GM11168 (cell line): ENCODE results near the gene POLR1H.

ENCODE experiments used
- in situ Hi-C: fragments of 300-500 bp; cut with MboI; formaldehyde crosslinking; loops from one replicate; pipeline ENCODE4 v1.12.0; 2022; ENCODE audit warnings: low sequenced_read_pairs; ENCODE audit not compliant: unreplicated experiment

POLR1H gene

GRCh38 chr6:30092852-30093543, 31.9 kb downstream of the POLR1H start:
- in situ Hi-C loops: no loop called here

GRCh38 chr6:30093951-30094661, 33.0 kb downstream of the POLR1H start:
- in situ Hi-C loops: no loop called here

GRCh38 chr6:30096829-30097228, 35.8 kb downstream of the POLR1H start:
- in situ Hi-C loops: no loop called here

- in situ Hi-C loops: no loop called here
These were observed 37.1 kb downstream of the POLR1H start for GRCh38 chr6:30097902-30098768.

- in situ Hi-C loops: loop anchor here (5.0 kb wide), 1 partner anchor 62 kb away; the partner anchor contains the start of genes TRIM10 and TRIM15
These were observed 39.1 kb downstream of the POLR1H start for GRCh38 chr6:30100154-30100553.

GRCh38 chr6:30100585-30101443, 39.7 kb downstream of the POLR1H start:
- in situ Hi-C loops: loop anchor here (5.0 kb wide), 1 partner anchor 61 kb away; the partner anchor contains the start of genes TRIM10 and TRIM15

- in situ Hi-C loops: loop anchor here (5.0 kb wide), 1 partner anchor 61 kb away; the partner anchor contains the start of genes TRIM10 and TRIM15
These were observed 40.7 kb downstream of the POLR1H start for GRCh38 chr6:30101444-30102413.

- in situ Hi-C loops: loop anchor here (5.0 kb wide), 1 partner anchor 60 kb away; the partner anchor contains the start of genes TRIM10 and TRIM15
These were observed 41.4 kb downstream of the POLR1H start for GRCh38 chr6:30102414-30102969.

GRCh38 chr6:30102970-30103871, 42.2 kb downstream of the POLR1H start:
- in situ Hi-C loops: loop anchor here (5.0 kb wide), 1 partner anchor 59 kb away; the partner anchor contains the start of genes TRIM10 and TRIM15

GRCh38 chr6:30103872-30104179, 42.8 kb downstream of the POLR1H start:
- in situ Hi-C loops: loop anchor here (5.0 kb wide), 1 partner anchor 58 kb away; the partner anchor contains the start of genes TRIM10 and TRIM15

- in situ Hi-C loops: loop anchor here (5.0 kb wide), 1 partner anchor 58 kb away; the partner anchor contains the start of genes TRIM10 and TRIM15
These were observed 43.6 kb downstream of the POLR1H start for GRCh38 chr6:30104661-30105060.

GRCh38 chr6:30111266-30111856, 50.3 kb downstream of the POLR1H start:
- in situ Hi-C loops: no loop called here

- in situ Hi-C loops: no loop called here
These were observed 51.4 kb downstream of the POLR1H start for GRCh38 chr6:30112402-30112994.

- in situ Hi-C loops: no loop called here
These were observed 52.1 kb downstream of the POLR1H start, which contains the start of gene TRIM31 for GRCh38 chr6:30113003-30113759. Gene TRIM31 (minus strand): TSS chr6:30113090. CDS start chr6:30112805, 285 bp downstream.

- in situ Hi-C loops: no loop called here
These were observed 52.8 kb downstream of the POLR1H start for GRCh38 chr6:30113841-30114240.
